ENCODE measurements around the gene DDX5.

Gene DDX5

GRCh38 chr17:64492481-64493109 lies 13.5 kb downstream of the DDX5 start:
- no peaks in the 10 kb centered on the region for H3K9me3 ChIP-seq (ENCODE audit: severe bottlenecking)
- H3K27me3 ChIP-seq (ENCODE audit: insufficient read depth, poor library complexity, severe bottlenecking): no peaks in the 10 kb centered on the region
- peaks cover 73% of the 10 kb centered on the region for H3K36me3 ChIP-seq (ENCODE audit: low read depth)
- peaks cover 13% of the 10 kb centered on the region for H3K4me1 ChIP-seq (ENCODE audit: insufficient read depth, poor library complexity, severe bottlenecking)
- DNase-seq (ENCODE audit: low spot score) (no peak), ATAC-seq (ENCODE audit: low read depth) (no peak)
- TF ChIP-seq CTCF (IDR thresholded peaks at IDR 0.05; ENCODE audit: poor library complexity, severe bottlenecking): peak; percentile 58
- no peak overlapping the region for H3K4me3 ChIP-seq (ENCODE audit: severe bottlenecking)
- H3K27ac ChIP-seq (ENCODE audit: poor library complexity, severe bottlenecking): no peak overlapping the region

- Histone ChIP-seq H3K4me3 (ENCODE audit: severe bottlenecking) (no peak overlapping the region), H3K4me1 (ENCODE audit: insufficient read depth, poor library complexity, severe bottlenecking) (peaks cover 13% of the 10 kb centered on the region), H3K27ac (ENCODE audit: poor library complexity, severe bottlenecking) (no peak overlapping the region), H3K27me3 (ENCODE audit: insufficient read depth, poor library complexity, severe bottlenecking) (no peaks in the 10 kb centered on the region), H3K9me3 (ENCODE audit: severe bottlenecking) (no peaks in the 10 kb centered on the region), H3K36me3 (ENCODE audit: low read depth) (peaks cover 74% of the 10 kb centered on the region)
- TF ChIP-seq CTCF (IDR thresholded peaks at IDR 0.05; ENCODE audit: poor library complexity, severe bottlenecking): no peak
- ATAC-seq (ENCODE audit: low read depth): no peak
- DNase-seq (ENCODE audit: low spot score): no peak
Measured at GRCh38 chr17:64491994-64492393, 14.1 kb downstream of the DDX5 start.

DNA sequence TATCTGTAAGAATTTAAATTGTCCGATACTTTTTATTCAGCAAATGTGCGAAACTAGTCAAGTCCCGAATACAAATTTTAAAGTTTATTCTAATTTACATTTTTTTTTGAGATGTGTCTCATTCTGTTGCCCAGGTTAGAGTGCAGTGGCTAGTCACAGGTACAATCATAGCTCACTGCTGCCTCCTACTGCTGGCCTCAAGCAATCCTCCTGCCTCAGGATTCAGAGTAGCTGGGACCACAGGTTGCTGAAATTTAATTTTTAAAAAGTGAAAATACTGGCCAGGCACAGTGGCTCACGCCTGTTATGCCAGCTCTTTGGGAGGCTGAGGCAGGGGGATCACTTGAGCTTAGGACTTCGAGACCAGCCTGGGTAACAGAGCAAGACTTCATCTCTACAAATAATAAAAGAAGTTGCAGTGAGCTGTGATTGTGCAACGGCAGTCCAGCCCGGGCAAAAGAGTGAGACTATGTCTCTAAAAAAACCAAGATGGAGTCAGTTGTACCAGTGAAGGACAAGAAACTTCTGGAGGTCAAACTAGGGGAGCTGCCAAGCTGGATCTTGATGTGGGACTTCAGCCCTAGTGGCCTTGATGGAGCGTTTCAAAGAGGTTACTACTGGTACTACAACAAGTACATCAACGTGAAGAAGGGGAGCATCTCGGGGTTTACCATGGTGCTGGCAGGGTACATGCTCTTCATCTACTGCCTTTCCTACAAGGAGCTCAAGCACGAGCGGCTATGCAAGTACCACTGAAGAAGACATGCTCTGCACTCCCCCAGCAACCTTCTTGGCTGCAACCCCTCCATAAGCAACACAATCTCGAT lies 14.8 kb downstream of the DDX5 start:
- Histone ChIP-seq H3K4me3 (ENCODE audit: severe bottlenecking) (no peak overlapping the region), H3K9me3 (ENCODE audit: severe bottlenecking) (no peaks in the 10 kb centered on the region), H3K27me3 (ENCODE audit: insufficient read depth, poor library complexity, severe bottlenecking) (no peaks in the 10 kb centered on the region), H3K36me3 (ENCODE audit: low read depth) (peaks cover 81% of the 10 kb centered on the region), H3K27ac (ENCODE audit: poor library complexity, severe bottlenecking) (no peak overlapping the region), H3K4me1 (ENCODE audit: insufficient read depth, poor library complexity, severe bottlenecking) (peaks cover 13% of the 10 kb centered on the region)
- TF ChIP-seq CTCF (IDR thresholded peaks at IDR 0.05; ENCODE audit: poor library complexity, severe bottlenecking): peak; percentile 45
- ATAC-seq (ENCODE audit: low read depth): no peak
- no peak for DNase-seq (ENCODE audit: low spot score)

GRCh38 chr17:64488301-64488700 lies 17.8 kb downstream of the DDX5 start:
- DNase-seq (ENCODE audit: low spot score): no peak
- Histone ChIP-seq H3K9me3 (ENCODE audit: severe bottlenecking) (no peaks in the 10 kb centered on the region), H3K27ac (ENCODE audit: poor library complexity, severe bottlenecking) (no peak overlapping the region), H3K4me3 (ENCODE audit: severe bottlenecking) (no peak overlapping the region), H3K4me1 (ENCODE audit: insufficient read depth, poor library complexity, severe bottlenecking) (no peaks in the 10 kb centered on the region), H3K27me3 (ENCODE audit: insufficient read depth, poor library complexity, severe bottlenecking) (no peaks in the 10 kb centered on the region), H3K36me3 (ENCODE audit: low read depth) (peaks cover 94% of the 10 kb centered on the region)
- no peak for TF ChIP-seq CTCF (IDR thresholded peaks at IDR 0.05; ENCODE audit: poor library complexity, severe bottlenecking)
- no peak for ATAC-seq (ENCODE audit: low read depth)

DNA sequence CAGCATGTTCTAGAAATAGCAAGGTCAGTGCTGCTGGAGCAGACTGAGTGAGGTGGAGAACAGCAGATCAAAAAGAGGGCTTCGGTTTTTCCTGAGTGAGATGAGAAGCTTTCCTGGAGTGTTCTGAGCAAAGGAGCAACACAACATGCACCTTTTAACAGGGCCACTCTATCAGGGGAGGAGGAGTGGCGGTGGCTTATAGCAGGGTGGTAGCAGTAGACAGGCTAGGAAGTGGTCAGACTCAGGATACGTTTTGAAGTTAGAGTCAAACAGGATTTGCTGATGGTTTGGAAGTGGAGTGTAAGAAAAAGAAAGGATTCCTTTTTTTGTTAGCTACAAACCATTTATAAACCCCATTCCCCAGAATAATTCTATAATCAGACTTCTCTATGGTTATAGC lies 21.7 kb downstream of the DDX5 start:
- H3K4me1 ChIP-seq (ENCODE audit: insufficient read depth, poor library complexity, severe bottlenecking): no peaks in the 10 kb centered on the region
- H3K4me3 ChIP-seq (ENCODE audit: severe bottlenecking): no peak overlapping the region
- no peak overlapping the region for H3K27ac ChIP-seq (ENCODE audit: poor library complexity, severe bottlenecking)
- H3K9me3 ChIP-seq (ENCODE audit: severe bottlenecking): no peaks in the 10 kb centered on the region
- no peaks in the 10 kb centered on the region for H3K27me3 ChIP-seq (ENCODE audit: insufficient read depth, poor library complexity, severe bottlenecking)
- no peak for TF ChIP-seq CTCF (IDR thresholded peaks at IDR 0.05; ENCODE audit: poor library complexity, severe bottlenecking)
- no peak for ATAC-seq (ENCODE audit: low read depth)
- DNase-seq (ENCODE audit: low spot score): no peak
- H3K36me3 ChIP-seq (ENCODE audit: low read depth): peaks cover 91% of the 10 kb centered on the region

Data from RWPE2 (cell line).